Ammon's horn (tissue), 1 donor: Measurements from ENCODE around the gene CTAG2.
"Not testable (repeated sequence)": the region's sequence is repeated elsewhere in the genome, so short reads cannot be mapped to it uniquely, and the experiment has no call there.

Experiments
- DNase-seq: peaks from one replicate; pipeline ENCODE4 v3.0.0-alpha.2; 2016; ENCODE audit warnings: low spot score

Gene CTAG2

GRCh38 chrX:154645745-154646378 lies 7.5 kb downstream of the CTAG2 start:
- not testable (repeated sequence) for DNase-seq

GRCh38 chrX:154643708-154644107 lies 9.7 kb downstream of the CTAG2 start:
- not testable (repeated sequence) for DNase-seq

GRCh38 chrX:154641740-154642139 lies 11.6 kb downstream of the CTAG2 start:
- DNase-seq, result not testable (repeated sequence)

- not testable (repeated sequence) for DNase-seq
These were observed 19.7 kb downstream of the CTAG2 start for GRCh38 chrX:154633661-154634060.

GRCh38 chrX:154630949-154631348 lies 22.4 kb downstream of the CTAG2 start:
- not testable (repeated sequence) for DNase-seq

GRCh38 chrX:154628960-154629359 lies 24.4 kb downstream of the CTAG2 start:
- DNase-seq, result not testable (repeated sequence)

- not testable (repeated sequence) for DNase-seq
These were observed 32.5 kb downstream of the CTAG2 start for GRCh38 chrX:154620767-154621414.

- DNase-seq, result not testable (repeated sequence)
These were observed 34.2 kb downstream of the CTAG2 start, which contains the start of gene CTAG1B for GRCh38 chrX:154619182-154619581. CTAG1B (minus strand) TSS chrX:154619282; CDS start chrX:154619218, 64 bp downstream.

GRCh38 chrX:154613586-154613985 lies 39.8 kb downstream of the CTAG2 start:
- DNase-seq, result not testable (repeated sequence)

GRCh38 chrX:154611146-154611545 lies 42.2 kb downstream of the CTAG2 start:
- not testable (repeated sequence) for DNase-seq

GRCh38 chrX:154608823-154609222 lies 44.6 kb downstream of the CTAG2 start:
- DNase-seq, result not testable (repeated sequence)

- not testable (repeated sequence) for DNase-seq
These were observed 45.4 kb downstream of the CTAG2 start for GRCh38 chrX:154607976-154608375.

GRCh38 chrX:154607370-154607769 lies 46.0 kb downstream of the CTAG2 start:
- DNase-seq, result no peak

- no peak for DNase-seq
These were observed 47.8 kb downstream of the CTAG2 start for GRCh38 chrX:154605566-154605965.

GRCh38 chrX:154603438-154604430 lies 49.6 kb downstream of the CTAG2 start:
- DNase-seq, result no peak

- no peak for DNase-seq
These were observed 50.5 kb downstream of the CTAG2 start for GRCh38 chrX:154602766-154603437.

GRCh38 chrX:154602226-154602625 lies 51.2 kb downstream of the CTAG2 start:
- no peak for DNase-seq
